ENCODE measurements around the gene ZBTB7C.

ZBTB7C gene

GRCh38 chr18:48171490-48172188, 237.5 kb downstream of the ZBTB7C start:
- DNase-seq: no peak

- no peak for DNase-seq
These were observed 238.5 kb downstream of the ZBTB7C start for GRCh38 chr18:48170651-48171050.

DNA sequence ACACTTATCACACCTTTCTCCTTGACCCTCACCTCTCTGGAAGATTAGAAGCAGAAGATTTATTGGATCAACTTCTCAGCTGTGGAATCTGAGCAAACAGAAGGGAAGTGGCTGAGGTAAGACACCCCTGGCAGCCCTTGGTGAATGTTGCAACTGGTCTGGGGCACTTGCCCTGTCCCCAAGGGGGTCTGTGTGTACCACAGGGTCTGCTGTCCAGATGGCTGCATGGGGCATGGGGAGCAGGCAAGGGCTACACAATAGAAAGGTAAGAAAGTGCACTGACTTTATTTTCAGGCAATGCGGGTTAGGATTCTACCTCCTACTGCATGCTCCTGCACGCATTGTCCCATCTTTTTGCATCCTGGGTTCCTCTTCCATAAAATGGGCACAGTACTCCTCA, 240.3 kb downstream of the ZBTB7C start:
- DNase-seq: no peak

DNA sequence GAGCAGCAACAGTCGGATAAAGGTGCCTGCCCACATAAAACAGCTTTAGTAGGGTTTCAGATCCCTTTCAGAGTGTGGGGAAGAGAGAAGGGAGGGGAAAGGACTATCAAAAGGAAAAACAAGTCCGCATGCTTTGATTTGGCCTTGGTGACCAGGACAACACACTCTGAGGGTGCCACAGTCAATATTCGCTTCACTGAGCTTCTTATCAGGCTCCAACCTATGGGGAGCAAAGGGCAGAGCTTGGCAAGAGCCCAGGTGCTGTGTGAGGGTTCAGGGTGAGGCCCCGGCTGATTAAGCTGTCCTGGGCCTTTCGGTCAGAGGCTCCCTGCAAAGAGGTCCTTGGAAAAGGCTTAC, 241.3 kb downstream of the ZBTB7C start:
- DNase-seq: no peak

DNA sequence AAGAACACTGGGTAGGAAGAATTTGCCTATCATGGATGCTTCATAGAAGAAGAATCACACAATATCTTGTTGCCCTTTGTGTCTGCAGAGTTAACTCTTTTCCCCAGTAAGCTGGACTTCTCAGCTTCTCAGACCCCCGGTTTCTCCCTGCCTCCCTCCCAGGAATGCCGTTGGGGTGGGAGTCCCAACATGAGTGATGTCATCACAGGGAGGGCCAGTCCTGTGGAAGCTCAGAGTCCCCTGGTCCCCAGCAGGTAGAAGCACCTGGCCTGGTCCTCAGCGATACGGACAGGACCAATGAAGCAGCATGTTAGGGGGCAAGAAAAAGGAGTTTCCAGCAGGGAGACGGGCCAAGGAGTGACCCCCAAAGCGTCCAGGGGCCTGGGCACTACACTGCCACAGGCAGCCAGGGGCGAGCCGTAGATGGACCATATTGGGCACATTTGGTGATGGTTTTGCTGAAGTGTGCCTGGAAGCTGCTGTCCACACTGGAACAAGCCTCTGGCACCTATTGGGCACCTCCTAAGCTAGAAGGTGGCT, 242.8 kb downstream of the ZBTB7C start:
- no peak for DNase-seq

GRCh38 chr18:48165111-48165866, 243.9 kb downstream of the ZBTB7C start:
- no peak for DNase-seq

- DNase-seq: no peak
These were observed 244.5 kb downstream of the ZBTB7C start for GRCh38 chr18:48164701-48165100.

DNA sequence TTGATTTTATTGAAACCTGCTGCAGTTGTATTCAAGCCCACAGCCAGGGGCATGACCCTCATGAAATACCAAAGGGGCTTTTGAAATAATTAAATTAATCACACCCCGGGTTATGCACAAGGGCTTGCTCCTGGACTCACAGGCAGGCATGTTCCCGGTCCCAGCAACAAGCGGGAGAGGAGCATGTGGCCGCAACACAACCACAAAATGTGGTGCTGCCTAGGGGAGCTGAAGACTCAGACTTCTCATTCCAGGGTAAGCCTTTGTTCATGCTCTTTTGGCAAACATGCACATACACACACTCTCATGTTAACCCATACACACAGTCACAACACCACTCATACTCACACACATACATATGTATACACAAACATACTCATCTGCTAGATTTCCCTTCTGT, 245.1 kb downstream of the ZBTB7C start:
- DNase-seq: no peak

DNA sequence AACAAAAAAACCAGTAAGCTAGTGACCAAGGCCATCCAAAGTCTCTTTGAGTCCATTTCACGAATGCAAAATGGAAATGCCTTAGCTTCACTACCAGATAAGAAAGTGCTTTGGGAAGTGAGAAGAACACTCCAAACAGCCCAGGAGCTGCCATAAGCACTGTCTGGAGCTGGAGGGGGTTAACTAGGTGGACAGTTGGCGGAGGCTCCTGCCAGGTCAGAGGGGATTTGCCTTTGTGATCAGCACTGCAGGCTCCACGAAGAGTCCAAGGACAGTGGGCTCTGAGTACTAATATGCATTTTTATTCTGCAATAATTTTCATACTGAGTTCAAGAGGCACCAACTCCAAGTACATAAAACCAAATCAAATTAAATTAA, 245.5 kb downstream of the ZBTB7C start:
- DNase-seq: no peak

DNA sequence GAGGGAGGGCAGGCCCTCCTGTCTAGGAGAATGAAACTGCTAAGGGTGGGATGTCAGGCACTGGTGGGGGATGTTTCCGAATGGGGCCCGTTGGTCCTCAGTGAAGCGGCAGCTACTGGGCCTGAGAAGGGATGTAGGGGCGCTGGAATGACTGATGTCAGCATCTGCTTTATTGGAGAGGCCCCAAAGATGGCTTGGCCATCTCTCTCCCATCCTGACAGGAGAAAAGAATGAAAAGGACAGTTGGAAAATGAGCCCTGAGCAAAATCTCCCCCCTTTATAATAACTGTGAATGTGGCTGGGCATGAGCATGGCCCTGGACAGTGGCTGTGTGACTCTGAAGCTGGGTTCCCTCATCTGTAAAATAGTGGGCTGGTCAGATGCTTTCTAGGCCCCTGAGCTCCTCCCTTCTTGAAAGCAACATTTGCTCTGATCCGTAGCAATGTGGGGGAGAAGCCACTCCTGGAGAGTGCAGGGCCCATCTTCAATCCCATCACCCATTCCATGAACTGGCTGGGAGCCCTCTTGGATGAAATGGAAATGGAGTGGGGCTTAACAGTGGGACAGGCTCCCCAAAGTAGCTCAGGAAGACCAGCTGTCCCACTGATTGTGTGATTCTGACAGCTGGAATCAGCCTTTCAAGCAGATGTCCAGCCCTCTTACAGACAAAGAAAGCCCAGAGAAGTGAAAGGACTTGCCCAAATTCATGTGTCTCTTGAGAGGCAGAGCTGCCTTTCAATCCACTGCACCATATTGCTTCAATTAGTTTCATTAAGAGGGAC, 246.0 kb downstream of the ZBTB7C start:
- DNase-seq: no peak

GRCh38 chr18:48161911-48162698, 247.1 kb downstream of the ZBTB7C start:
- DNase-seq: peak in 4 of 56 donors; percentile 21 to 50 (median 37)

DNA sequence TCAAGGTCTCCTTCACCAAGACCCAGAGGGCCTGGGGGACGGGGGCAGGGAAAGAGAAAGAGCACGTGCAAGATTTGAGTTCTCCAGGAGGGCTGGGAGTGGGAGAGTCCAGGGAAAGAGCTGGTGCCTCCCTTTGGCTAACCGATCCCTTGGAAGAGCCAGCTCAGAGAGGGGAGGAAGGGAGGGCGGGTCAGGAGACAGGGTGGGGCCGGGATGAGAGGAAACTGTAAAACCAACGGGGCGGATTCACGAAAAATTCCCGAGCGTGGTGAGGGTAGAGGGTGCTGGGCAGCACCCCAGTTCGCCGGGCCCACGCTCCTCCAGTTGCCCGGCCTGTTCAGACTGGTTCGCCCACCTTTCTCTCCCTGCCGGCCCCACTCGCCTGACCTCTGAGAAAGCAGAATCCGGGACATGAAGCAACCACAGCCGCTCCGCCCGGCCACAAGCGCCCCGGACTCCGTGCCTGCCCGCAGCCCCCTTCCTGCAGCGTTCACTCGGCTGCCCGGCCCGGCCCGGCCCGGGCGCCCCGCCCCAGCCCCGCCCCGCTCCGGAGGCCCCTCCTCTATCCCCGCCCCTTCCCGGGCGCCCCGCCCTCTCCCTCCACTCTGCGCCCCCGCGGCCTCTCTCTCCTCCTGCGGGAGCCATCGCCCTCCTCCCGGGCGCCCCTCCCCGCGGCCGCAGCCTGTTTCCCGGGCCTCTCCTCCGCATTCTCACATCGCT, 247.8 kb downstream of the ZBTB7C start:
- DNase-seq: peak in 54 of 56 donors; percentile 21 to 90 (median 66)

- no peak for DNase-seq
These were observed 248.6 kb downstream of the ZBTB7C start for GRCh38 chr18:48160622-48161021.

DNA sequence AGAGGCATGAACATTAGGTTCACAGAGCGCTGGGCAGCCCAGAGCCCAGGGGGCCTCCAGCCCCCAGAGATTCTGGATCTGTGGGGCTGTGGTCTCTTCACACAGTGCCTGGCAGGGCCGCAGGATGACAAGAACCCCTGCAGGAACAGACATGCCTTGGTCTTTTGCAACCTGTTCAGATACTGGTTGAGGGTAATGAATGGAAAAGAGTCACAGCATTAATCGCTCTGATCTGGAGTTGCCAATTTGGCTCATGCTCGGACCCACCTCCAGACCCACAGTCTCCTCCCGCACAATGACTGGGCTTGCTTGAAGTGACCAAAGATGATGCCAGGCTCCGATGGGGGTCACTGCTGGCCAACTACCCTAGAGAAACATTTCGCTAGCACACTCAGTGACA, 249.4 kb downstream of the ZBTB7C start:
- no peak for DNase-seq

- no peak for DNase-seq
These were observed 250.5 kb downstream of the ZBTB7C start for GRCh38 chr18:48158721-48159120.

GRCh38 chr18:48157956-48158355, 251.2 kb downstream of the ZBTB7C start:
- DNase-seq: no peak

GRCh38 chr18:48155856-48156255, 253.3 kb downstream of the ZBTB7C start:
- DNase-seq: no peak

DNA sequence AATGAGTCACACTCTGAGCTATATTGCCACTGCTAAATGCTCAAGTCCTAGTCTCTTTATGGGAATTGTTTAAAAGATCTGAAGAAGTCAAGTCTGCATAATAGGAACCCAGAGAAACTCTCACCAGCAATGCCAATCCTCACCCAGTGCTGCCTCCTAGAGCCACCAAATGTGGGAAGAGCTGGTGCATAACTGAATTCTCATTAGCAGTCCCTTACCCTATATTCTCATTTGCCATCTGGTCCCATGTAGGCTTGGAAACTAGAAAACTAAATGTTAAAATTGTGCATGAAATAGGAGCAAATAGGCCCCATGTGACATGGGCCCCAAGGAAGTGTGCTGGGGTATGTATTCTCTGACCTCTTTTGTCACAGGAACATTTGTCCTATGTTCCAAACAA, 254.4 kb downstream of the ZBTB7C start:
- no peak for DNase-seq

DNA sequence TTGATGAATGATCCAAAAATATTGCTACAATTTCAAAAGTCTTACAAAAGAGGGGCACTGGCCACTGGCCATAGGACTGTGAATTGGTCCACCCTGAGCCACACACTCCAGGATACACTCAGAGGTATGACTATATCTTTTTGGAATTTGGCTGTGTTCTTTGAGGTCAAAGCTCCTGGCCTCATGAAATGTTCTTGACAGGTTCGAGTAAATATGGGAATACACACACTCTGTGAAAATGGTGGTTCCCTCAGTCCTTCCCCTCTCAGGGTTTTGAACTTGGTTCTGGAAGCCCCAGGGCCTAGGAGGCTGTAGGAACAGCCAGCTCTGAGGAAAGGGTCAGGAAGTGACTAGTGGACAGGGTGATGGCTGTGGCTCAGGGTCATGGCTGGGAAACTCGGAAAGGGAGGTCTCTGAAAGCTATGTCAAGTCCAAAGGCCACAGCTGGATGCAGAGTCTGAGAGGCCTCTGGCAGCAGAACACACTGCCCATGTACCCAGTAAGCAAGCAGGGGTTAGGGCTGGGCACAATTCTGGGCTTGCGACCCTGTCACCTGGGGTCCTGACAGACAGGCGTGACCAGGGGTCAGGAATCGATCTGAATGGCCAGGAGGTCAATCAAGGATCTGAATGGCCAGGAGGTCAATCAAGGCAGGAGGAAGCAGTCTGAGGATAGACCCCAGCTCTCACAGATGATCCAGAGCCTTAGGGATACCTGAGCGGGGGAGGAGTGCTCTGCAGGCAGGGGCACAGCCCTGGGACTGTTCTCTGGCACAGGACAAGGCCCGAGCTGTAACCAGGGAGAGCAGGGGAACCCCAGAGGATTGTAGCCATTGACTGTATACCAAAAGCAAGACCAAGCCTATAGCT, 255.3 kb downstream of the ZBTB7C start:
- no peak for DNase-seq

DNA sequence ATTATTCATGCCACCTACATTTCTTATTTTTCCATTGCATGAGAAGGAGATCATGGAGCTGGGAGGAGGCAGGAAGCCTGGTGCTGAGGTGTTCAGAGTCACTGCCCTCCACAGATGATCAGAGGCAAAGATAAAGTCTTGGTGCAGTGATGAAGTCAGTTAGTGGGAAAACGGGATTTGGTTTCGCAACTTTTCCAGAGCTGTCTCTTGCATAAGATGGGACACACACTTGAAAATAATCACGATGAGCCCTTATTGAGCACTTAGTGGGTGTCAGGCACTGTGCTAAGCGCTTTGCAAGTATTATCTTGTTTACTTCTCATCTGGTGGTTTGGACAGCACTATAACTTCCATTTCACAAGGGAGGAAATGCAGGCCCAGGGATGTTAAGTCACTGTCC, 256.6 kb downstream of the ZBTB7C start:
- DNase-seq: no peak
